Endothelial cell of umbilical vein (primary cell): ENCODE results near the gene GNAI1.

Source experiments
- EZH2 ChIP-seq: IDR thresholded peaks from 2 replicates; pipeline ENCODE4 v1.6.1; 2012; ENCODE audit warnings: borderline replicate concordance, low read depth, mild to moderate bottlenecking, moderate library complexity, low read length, inconsistent platforms; ENCODE audit not compliant: severe bottlenecking
- FOS ChIP-seq: IDR thresholded peaks from 2 replicates; pipeline ENCODE4 v1.6.1; 2011; ENCODE audit warnings: mild to moderate bottlenecking, low read length, moderate library complexity, borderline replicate concordance; ENCODE audit not compliant: insufficient read depth
- GATA2 ChIP-seq: IDR thresholded peaks from 2 replicates; pipeline ENCODE4 v1.7.0; 2011; ENCODE audit warnings: low read depth, mild to moderate bottlenecking, moderate library complexity, mixed read lengths, low read length; ENCODE audit not compliant: insufficient read length, insufficient read depth
- MYC ChIP-seq: IDR thresholded peaks from one replicate; pipeline ENCODE4 v1.6.1; 2011; ENCODE audit warnings: mild to moderate bottlenecking, low read depth, low read length
- POLR2A ChIP-seq: IDR thresholded peaks from 2 replicates; pipeline ENCODE4 v1.6.1; 2012; ENCODE audit warnings: low read depth, mild to moderate bottlenecking, control low read depth, low read length
- POLR2AphosphoS5 ChIP-seq: IDR thresholded peaks from 2 replicates; pipeline ENCODE4 v1.6.1; 2012; ENCODE audit warnings: low read depth, mild to moderate bottlenecking, control low read depth, low read length, moderate library complexity; ENCODE audit not compliant: insufficient read depth
- TF ChIP-seq, protein P1 (sequence below), 2 donors: IDR thresholded peaks; 1 replicate in 1 of 2; 2 replicates in 1 of 2; pipeline ENCODE4 v1.5.1; 2011; ENCODE audit warnings: low read length in 2 of 2, mild to moderate bottlenecking in 2 of 2, moderate library complexity in 2 of 2, control low read depth in 1 of 2, inconsistent platforms in 1 of 2, low read depth in 1 of 2; ENCODE audit not compliant: insufficient read depth in 1 of 2; ENCODE audit errors: extremely low read depth in 1 of 2
- TF ChIP-seq, protein P2 (sequence below): IDR thresholded peaks from 2 replicates; pipeline ENCODE4 v1.6.1; 2011; ENCODE audit not compliant: insufficient read depth, insufficient read length

DNA sequence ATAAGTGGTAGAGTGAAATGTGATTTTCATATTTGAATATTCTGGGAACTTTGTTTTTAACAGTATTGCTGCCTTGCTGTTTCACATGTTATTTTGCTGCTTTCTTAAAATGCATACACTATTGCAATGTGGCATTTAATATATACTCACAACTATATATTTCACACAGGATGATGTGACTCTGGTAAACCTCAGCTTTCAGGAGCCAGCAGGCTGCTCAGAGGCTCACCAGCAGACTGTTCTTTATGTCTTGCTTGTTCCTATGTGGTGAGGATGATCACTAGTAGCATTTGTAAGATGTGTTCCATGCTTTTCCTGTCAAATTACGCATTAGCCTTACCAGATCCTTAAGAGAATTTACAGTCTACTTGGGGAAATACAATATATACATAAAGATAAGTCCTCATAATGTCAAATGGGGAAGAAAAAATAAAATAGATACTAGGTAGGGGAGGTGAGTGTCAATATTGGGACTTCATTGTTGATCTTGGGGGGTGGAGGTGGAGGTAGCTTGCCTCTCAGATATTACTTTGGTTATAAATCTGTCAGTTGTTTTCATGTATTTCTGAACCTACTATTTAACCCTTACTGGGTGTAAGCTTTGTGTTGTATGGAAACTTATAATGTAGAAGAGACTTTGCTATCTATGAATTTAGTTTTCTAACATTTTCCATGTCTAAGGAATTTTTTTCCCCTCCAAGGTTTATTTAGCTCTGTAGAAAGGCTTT is 8.4 kb downstream of the GNAI1 start:
- TF ChIP-seq POLR2A = no peak
- TF ChIP-seq, protein P1, sequence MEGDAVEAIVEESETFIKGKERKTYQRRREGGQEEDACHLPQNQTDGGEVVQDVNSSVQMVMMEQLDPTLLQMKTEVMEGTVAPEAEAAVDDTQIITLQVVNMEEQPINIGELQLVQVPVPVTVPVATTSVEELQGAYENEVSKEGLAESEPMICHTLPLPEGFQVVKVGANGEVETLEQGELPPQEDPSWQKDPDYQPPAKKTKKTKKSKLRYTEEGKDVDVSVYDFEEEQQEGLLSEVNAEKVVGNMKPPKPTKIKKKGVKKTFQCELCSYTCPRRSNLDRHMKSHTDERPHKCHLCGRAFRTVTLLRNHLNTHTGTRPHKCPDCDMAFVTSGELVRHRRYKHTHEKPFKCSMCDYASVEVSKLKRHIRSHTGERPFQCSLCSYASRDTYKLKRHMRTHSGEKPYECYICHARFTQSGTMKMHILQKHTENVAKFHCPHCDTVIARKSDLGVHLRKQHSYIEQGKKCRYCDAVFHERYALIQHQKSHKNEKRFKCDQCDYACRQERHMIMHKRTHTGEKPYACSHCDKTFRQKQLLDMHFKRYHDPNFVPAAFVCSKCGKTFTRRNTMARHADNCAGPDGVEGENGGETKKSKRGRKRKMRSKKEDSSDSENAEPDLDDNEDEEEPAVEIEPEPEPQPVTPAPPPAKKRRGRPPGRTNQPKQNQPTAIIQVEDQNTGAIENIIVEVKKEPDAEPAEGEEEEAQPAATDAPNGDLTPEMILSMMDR (IDR thresholded peaks at IDR 0.05; ENCODE audit: extremely low read depth in 1 of 2, insufficient read depth in 1 of 2, low read depth in 1 of 2, low read length in 2 of 2) = no peak
- TF ChIP-seq EZH2 = no peak
- no peak for TF ChIP-seq POLR2AphosphoS5
- no peak for TF ChIP-seq MYC
- TF ChIP-seq, protein P2, sequence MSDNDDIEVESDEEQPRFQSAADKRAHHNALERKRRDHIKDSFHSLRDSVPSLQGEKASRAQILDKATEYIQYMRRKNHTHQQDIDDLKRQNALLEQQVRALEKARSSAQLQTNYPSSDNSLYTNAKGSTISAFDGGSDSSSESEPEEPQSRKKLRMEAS = no peak
- TF ChIP-seq GATA2 = no peak
- TF ChIP-seq FOS = no peak
